ENCODE results near the gene PCNT. TPM values are rescaled to one million over a fixed set of nuclear protein-coding genes. Genes with fewer than 3 reads are reported as not detected.
A peak's percentile ranks its signal among the peaks of the same experiment; 100 is the strongest.

PCNT gene
- total RNA-seq, 1 experiment from 2014 or later = 39.6 TPM

DNA sequence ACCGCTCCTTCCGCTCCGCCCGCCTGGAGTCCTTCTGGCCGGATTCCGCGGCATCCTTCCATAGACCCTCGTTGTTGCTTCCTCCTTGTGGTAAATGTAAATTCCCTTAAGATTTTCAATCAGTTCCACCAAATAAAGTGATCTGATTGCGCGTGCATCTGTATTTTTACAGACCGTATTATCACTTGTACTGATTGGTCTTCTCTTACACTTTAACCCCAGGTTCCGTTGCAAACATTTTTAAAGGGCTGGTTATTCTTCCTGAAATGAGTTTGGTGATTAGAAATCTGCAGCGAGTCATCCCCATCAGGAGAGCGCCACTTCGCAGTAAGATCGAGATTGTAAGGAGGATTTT, 37.3 kb upstream of the PCNT start:
- peaks cover 5% of the 10 kb centered on the region for H3K23me2 ChIP-seq (ENCODE audit: insufficient read length, low read depth, low read length, poor library complexity, severe bottlenecking)
- no peaks in the 10 kb centered on the region; a peak in 1 of 5 replicates for H3K9me3 Mint-ChIP-seq
- H3K4me1 ChIP-seq (ENCODE audit: insufficient read depth, low read length) = peaks cover 6% of the 10 kb centered on the region; the same call in 1 of the 2 replicates
- H2BK20ac ChIP-seq (ENCODE audit: low read depth, low read length, poor library complexity, severe bottlenecking) = no peak overlapping the region
- H3K14ac ChIP-seq (ENCODE audit: insufficient read depth, low read length) = no peak overlapping the region
- DNase-seq = no peak
- peaks cover 11% of the 10 kb centered on the region for H3K79me1 ChIP-seq (ENCODE audit: insufficient read depth, low read depth, low read length, poor library complexity, severe bottlenecking)
- H4K5ac ChIP-seq (ENCODE audit: insufficient read length, low read depth, low read length) = no peak overlapping the region
- no peak overlapping the region for H3K56ac ChIP-seq (ENCODE audit: insufficient read length, low read depth, low read length)
- WGBS (ENCODE audit: extremely low coverage, insufficient read length, low lambda C conversion rate) = no CpG with 5 or more reads among the region's 16 CpGs
- H3T11ph ChIP-seq (ENCODE audit: low read length) = no peak overlapping the region
- no peak overlapping the region for H2BK5ac ChIP-seq (ENCODE audit: insufficient read length, low read length)
- H2AK5ac ChIP-seq (ENCODE audit: insufficient read length, low read length) = no peak overlapping the region
- no peak overlapping the region for H2BK12ac ChIP-seq (ENCODE audit: insufficient read length, low read depth, low read length)
- H3K4me2 ChIP-seq (ENCODE audit: insufficient read depth, insufficient read length, low read length) = peak overlapping the region; percentile 66
- H4K20me1 ChIP-seq (ENCODE audit: control insufficient read depth, insufficient read depth, insufficient read length) = no peaks in the 10 kb centered on the region
- H4K91ac ChIP-seq (ENCODE audit: insufficient read length, low read depth, low read length) = no peak overlapping the region
- peaks cover 41 to 49% of the 10 kb centered on the region in 2 experiments for H3K4me1 Mint-ChIP-seq
- no peak overlapping the region for H2BK15ac ChIP-seq (ENCODE audit: low read depth, low read length)
- H3K4ac ChIP-seq (ENCODE audit: low read depth, low read length) = no peak overlapping the region
- no peak overlapping the region for H2BK120ac ChIP-seq (ENCODE audit: low read depth, low read length, poor library complexity, severe bottlenecking)
- H3K18ac ChIP-seq (ENCODE audit: insufficient read length, low read depth, low read length) = no peak overlapping the region
- H3K27ac Mint-ChIP-seq = peak overlapping the region; percentile 86 to 96 (median 95)
- H3K27ac ChIP-seq (ENCODE audit: insufficient read length, low read depth, low read length) = peak overlapping the region; percentile 75
- no peak overlapping the region for H4K8ac ChIP-seq (replicated peaks; ENCODE audit: insufficient read length, low read depth, low read length)
- no peaks in the 10 kb centered on the region for H3K9me3 ChIP-seq (ENCODE audit: control insufficient read depth, low read depth, low read length)
- H3K27me3 Mint-ChIP-seq (ENCODE audit: low read depth) = no peaks in the 10 kb centered on the region; the same call in 1 of the 2 replicates
- H3K27me3 ChIP-seq (ENCODE audit: insufficient read depth, low read length) = no peaks in the 10 kb centered on the region
- H2AFZ ChIP-seq (ENCODE audit: low read length) = no peak overlapping the region
- H3K9ac ChIP-seq (ENCODE audit: extremely low read depth, insufficient read length, low read length) = peak overlapping the region; percentile 84
- H3K79me2 ChIP-seq (ENCODE audit: insufficient read depth, low read length) = peaks cover 20% of the 10 kb centered on the region; the same call in 1 of the 2 replicates
- H3K23ac ChIP-seq (ENCODE audit: insufficient read length, low read depth, low read length) = no peak overlapping the region
- H3K36me3 Mint-ChIP-seq (ENCODE audit: insufficient read depth in 1 of 3, low read depth in 3 of 3) = peaks cover 29 to 41% (median 37%) of the 10 kb centered on the region in 3 experiments
- TF ChIP-seq, protein P1, sequence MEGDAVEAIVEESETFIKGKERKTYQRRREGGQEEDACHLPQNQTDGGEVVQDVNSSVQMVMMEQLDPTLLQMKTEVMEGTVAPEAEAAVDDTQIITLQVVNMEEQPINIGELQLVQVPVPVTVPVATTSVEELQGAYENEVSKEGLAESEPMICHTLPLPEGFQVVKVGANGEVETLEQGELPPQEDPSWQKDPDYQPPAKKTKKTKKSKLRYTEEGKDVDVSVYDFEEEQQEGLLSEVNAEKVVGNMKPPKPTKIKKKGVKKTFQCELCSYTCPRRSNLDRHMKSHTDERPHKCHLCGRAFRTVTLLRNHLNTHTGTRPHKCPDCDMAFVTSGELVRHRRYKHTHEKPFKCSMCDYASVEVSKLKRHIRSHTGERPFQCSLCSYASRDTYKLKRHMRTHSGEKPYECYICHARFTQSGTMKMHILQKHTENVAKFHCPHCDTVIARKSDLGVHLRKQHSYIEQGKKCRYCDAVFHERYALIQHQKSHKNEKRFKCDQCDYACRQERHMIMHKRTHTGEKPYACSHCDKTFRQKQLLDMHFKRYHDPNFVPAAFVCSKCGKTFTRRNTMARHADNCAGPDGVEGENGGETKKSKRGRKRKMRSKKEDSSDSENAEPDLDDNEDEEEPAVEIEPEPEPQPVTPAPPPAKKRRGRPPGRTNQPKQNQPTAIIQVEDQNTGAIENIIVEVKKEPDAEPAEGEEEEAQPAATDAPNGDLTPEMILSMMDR (conservative IDR thresholded peaks at IDR 0.05) = no peak
- peak overlapping the region; percentile 86 to 88 for H3K4me3 Mint-ChIP-seq

Measured in H9 (cell line).